HCT116 (cell line): ENCODE data around the gene DCAF4L1. TPM values are rescaled to one million over a fixed set of nuclear protein-coding genes. Genes with fewer than 3 reads are reported as not detected.

ENCODE experiments used
- ATAC-seq: fragments of 200-7000 bp; cut with Tn5 transposase; 2 replicates; pipeline ENCODE4 v1.9.1; 2020; ENCODE audit warnings: mild to moderate bottlenecking, moderate library complexity
- BruUV-seq: library from RNA; stranded (reverse); fragments of 400-500 nt; replicated peaks from 2 replicates; lab custom pipeline; 2021; lab: Mats Ljungman, UMichigan
- CTCF ChIA-PET: fragments of 300-600 bp; sonication (Branson Sonifier 250); formaldehyde crosslinking; loops from one replicate; lab custom pipeline; 2021; ENCODE audit warnings: antibody characterized with exemption; lab: Charles Lee
- POLR2A ChIA-PET: fragments of 300-600, 350-600 bp; sonication (Branson Sonifier 250); formaldehyde crosslinking; loops from one replicate; lab custom pipeline; 2021; ENCODE audit warnings: antibody characterized with exemption; lab: Charles Lee
- RAD21 ChIA-PET, 2 experiments: fragments of 300-600 bp; sonication (Branson Sonifier 250); formaldehyde crosslinking; loops; one replicate each; lab custom pipeline; 2023; ENCODE audit warnings: low total read pairs in 2 of 2; ENCODE audit not compliant: uncharacterized antibody in 2 of 2, unreplicated experiment in 2 of 2, low non-redundant PET in 1 of 2; lab: Charles Lee
- DNase-seq: peaks from one replicate; pipeline ENCODE4 v3.0.0-alpha.2; 2010; ENCODE audit warnings: low read depth, low spot score
- H2AFZ ChIP-seq: fragments of 200-600 bp; shearing (Covaris generic), sonication (generic); 2 replicates; pipeline ENCODE4 v1.6.1; 2017; ENCODE audit warnings: low read depth, mixed run types, mixed read lengths, antibody characterized with exemption, low read length; ENCODE audit not compliant: poor library complexity, severe bottlenecking
- H3K27ac ChIP-seq: 2 replicates; pipeline ENCODE4 v1.5.1; 2012; ENCODE audit warnings: low read depth, low read length
- H3K27me3 ChIP-seq: fragments of 200-600 bp; sonication (generic); 2 replicates; pipeline ENCODE4 v1.6.1; 2016; ENCODE audit warnings: mixed run types, low read length, mixed read lengths; ENCODE audit not compliant: insufficient read depth
- H3K36me3 ChIP-seq, 2 experiments: fragments of 200-500 bp in 1 of 2; fragments of 200-600 bp in 1 of 2; sonication (Bioruptor generic) in 1 of 2; sonication (generic) in 1 of 2; 2 replicates each; pipeline versions ENCODE4 v1.5.1 to v1.6.1; 2014 to 2016; ENCODE audit warnings: low read length in 2 of 2, inconsistent platforms in 1 of 2, mixed read lengths in 1 of 2, mixed run types in 1 of 2; ENCODE audit not compliant: insufficient read depth in 2 of 2, control insufficient read depth in 1 of 2
- H3K4me1 ChIP-seq, 2 experiments: fragments of 200-600 bp in 1 of 2; sonication (generic) in 1 of 2; 2 replicates each; pipeline versions ENCODE4 v1.5.1 to v1.6.1; 2012 to 2017; ENCODE audit warnings: low read length in 2 of 2, inconsistent platforms in 1 of 2, mild to moderate bottlenecking in 1 of 2, mixed read lengths in 1 of 2, mixed run types in 1 of 2, moderate library complexity in 1 of 2; ENCODE audit not compliant: insufficient read depth in 2 of 2, control insufficient read depth in 1 of 2
- H3K4me2 ChIP-seq: fragments of 200-600 bp; sonication (generic); 2 replicates; pipeline ENCODE4 v1.6.1; 2017; ENCODE audit warnings: mixed run types, low read length, mixed read lengths
- H3K4me3 ChIP-seq, 2 experiments: fragments of 200-600 bp in 1 of 2; sonication (generic) in 1 of 2; replicated peaks in 1 of 2; 2 replicates each; pipeline ENCODE4 v1.5.1; 2011 to 2016; ENCODE audit warnings: low read length in 2 of 2, control low read depth in 1 of 2, low read depth in 1 of 2, mild to moderate bottlenecking in 1 of 2, mixed read lengths in 1 of 2, mixed run types in 1 of 2
- H3K79me2 ChIP-seq: fragments of 200-600 bp; sonication (generic); 2 replicates; pipeline ENCODE4 v1.6.1; 2017; ENCODE audit warnings: mild to moderate bottlenecking, mixed run types, low read length, moderate library complexity, mixed read lengths; ENCODE audit not compliant: insufficient read depth
- H3K9ac ChIP-seq: fragments of 200-600 bp; sonication (generic); 2 replicates; pipeline ENCODE4 v1.6.1; 2016; ENCODE audit warnings: low read length, mixed read lengths
- H3K9me2 ChIP-seq: fragments of 200-600 bp; sonication (generic), shearing (Covaris generic); 2 replicates; pipeline ENCODE4 v1.6.1; 2017; ENCODE audit warnings: mixed run types, mild to moderate bottlenecking, moderate library complexity; ENCODE audit not compliant: insufficient read depth
- H3K9me3 ChIP-seq, 2 experiments: fragments of 200-500 bp in 1 of 2; fragments of 200-600 bp in 1 of 2; sonication (Bioruptor generic) in 1 of 2; sonication (generic) in 1 of 2; 2 replicates each; pipeline ENCODE4 v1.6.1; 2014 to 2017; ENCODE audit warnings: low read length in 2 of 2, mixed read lengths in 2 of 2, inconsistent platforms in 1 of 2, low read depth in 1 of 2, mild to moderate bottlenecking in 1 of 2, mixed run types in 1 of 2, moderate library complexity in 1 of 2; ENCODE audit not compliant: control insufficient read depth in 1 of 2, insufficient read depth in 1 of 2
- H4K20me1 ChIP-seq: fragments of 200-600 bp; sonication (generic), shearing (Covaris generic); 2 replicates; pipeline ENCODE4 v1.6.1; 2017; ENCODE audit warnings: mixed run types, mild to moderate bottlenecking, moderate library complexity; ENCODE audit not compliant: insufficient read depth
- CBX3 ChIP-seq: IDR thresholded peaks from 2 replicates; pipeline ENCODE4 v1.6.1; 2012; ENCODE audit warnings: low read depth
- CEBPB ChIP-seq: IDR thresholded peaks from 2 replicates; pipeline ENCODE4 v1.6.1; 2012; ENCODE audit warnings: low read depth
- EZH2 ChIP-seq: fragments of 200-600 bp; sonication (generic); IDR thresholded peaks from 2 replicates; pipeline ENCODE4 v1.6.1; 2017; ENCODE audit warnings: antibody characterized with exemption, mixed run types
- JUND ChIP-seq: IDR thresholded peaks from 2 replicates; pipeline ENCODE4 v1.6.1; 2012
- RAD21 ChIP-seq: IDR thresholded peaks from 2 replicates; pipeline ENCODE4 v1.6.1; 2012; ENCODE audit warnings: low read depth, mild to moderate bottlenecking
- SIN3A ChIP-seq: IDR thresholded peaks from 2 replicates; pipeline ENCODE4 v1.6.1; 2012; ENCODE audit warnings: low read depth
- SRF ChIP-seq: IDR thresholded peaks from 2 replicates; pipeline ENCODE4 v1.6.1; 2012; ENCODE audit warnings: low read depth
- YY1 ChIP-seq: IDR thresholded peaks from 2 replicates; pipeline ENCODE4 v1.6.1; 2011; ENCODE audit warnings: low read length, low read depth, moderate library complexity, mild to moderate bottlenecking; ENCODE audit not compliant: insufficient replicate concordance; ENCODE audit errors: extremely low read depth
- intact Hi-C: fragments of 100-400 bp; cut with micrococcal nuclease; formaldehyde crosslinking; loops from 2 replicates; pipeline ENCODE4 v1.10.0; 2022
- total RNA-seq: library from RNA; stranded (reverse); gene quantifications from one replicate; pipeline ENCODE4 v1.2.1, GENCODE V29; 2021; ENCODE audit not compliant: unreplicated experiment
- TF ChIP-seq, protein P1 (sequence below): IDR thresholded peaks from 2 replicates; pipeline ENCODE4 v1.6.1; 2012
- TF ChIP-seq, protein P2 (sequence below), 3 experiments: fragments of 200-600 bp in 1 of 3; sonication (generic) in 1 of 3; IDR thresholded peaks in 2 of 3; conservative IDR thresholded peaks in 1 of 3; 2 replicates each; pipeline ENCODE4 v1.5.1; 2012 to 2017; ENCODE audit warnings: low read depth in 2 of 3, low read length in 2 of 3, antibody characterized with exemption in 1 of 3, borderline replicate concordance in 1 of 3, control low read depth in 1 of 3, mild to moderate bottlenecking in 1 of 3, mixed read lengths in 1 of 3, mixed run types in 1 of 3, moderate library complexity in 1 of 3; ENCODE audit not compliant: insufficient read depth in 1 of 3

Gene DCAF4L1
- total RNA-seq, 1 experiment from 2014 or later = 0.39 TPM

DNA sequence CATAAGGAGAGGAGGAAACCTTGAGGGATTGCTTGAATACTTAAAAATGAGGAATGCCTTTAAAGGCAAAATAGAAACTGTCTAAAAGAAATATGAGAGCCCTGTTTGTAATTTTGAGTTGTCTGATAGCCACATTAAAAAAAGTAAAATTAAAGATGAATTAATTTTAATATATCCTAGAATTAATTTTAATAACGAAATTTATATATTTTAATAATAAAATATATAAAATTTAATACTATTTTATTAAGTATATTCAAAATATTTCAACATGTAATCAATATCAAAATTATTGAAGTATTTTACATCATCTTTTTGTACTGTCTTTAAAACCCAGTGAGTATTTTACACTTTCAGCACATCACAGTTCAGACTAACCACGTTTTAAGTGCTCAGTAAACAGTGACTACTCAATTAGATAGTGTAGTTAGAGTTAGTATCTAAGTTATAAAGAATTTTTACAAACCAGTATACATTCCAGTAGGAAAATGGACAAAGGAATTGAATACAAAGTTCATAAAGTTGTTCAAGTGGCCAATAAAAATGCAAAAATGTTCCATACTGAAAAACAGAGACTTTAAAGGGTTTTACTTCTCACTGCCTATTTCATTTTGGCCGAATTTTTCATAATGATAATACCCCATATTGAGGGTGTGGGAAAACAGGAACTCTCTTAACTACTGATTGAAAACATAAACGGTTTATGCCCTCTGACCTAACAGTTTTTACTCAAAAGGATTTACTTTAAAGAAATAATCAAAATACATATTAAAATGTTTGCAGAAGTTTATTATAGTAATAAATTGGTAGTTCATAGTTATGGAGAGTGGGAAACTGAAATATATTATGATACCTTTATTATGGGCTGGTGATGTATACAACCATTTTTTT, 11.7 kb downstream of the DCAF4L1 start:
- no peak overlapping the region for H3K4me3 ChIP-seq
- H3K27ac ChIP-seq = no peak overlapping the region
- H3K27me3 ChIP-seq = no peaks in the 10 kb centered on the region
- H3K9me3 ChIP-seq = no peaks in the 10 kb centered on the region
- CTCF ChIA-PET = no interaction called here
- H3K4me1 ChIP-seq = peaks cover 0 to 13% of the 10 kb centered on the region in 2 experiments; a peak in 2 of 4 replicates
- POLR2A ChIA-PET = no interaction called here
- H3K36me3 ChIP-seq = no peaks in the 10 kb centered on the region
- no peaks in the 10 kb centered on the region for H3K9me2 ChIP-seq
- no peak overlapping the region for H3K4me2 ChIP-seq
- TF ChIP-seq SRF = no peak
- TF ChIP-seq EZH2 = no peak
- no peak for TF ChIP-seq CBX3
- TF ChIP-seq CEBPB = no peak
- no peak for TF ChIP-seq YY1
- TF ChIP-seq SIN3A = no peak
- no peak for TF ChIP-seq RAD21
- no peak for TF ChIP-seq JUND
- TF ChIP-seq, all 23 proteins: peak for 0
- no peak overlapping the region for H3K9ac ChIP-seq
- H3K79me2 ChIP-seq = peaks cover 39% of the 10 kb centered on the region
- RAD21 ChIA-PET = no interaction called here
- DNase-seq (no peak), ATAC-seq (no peak)
- intact Hi-C loops = loop anchor here (5.0 kb wide), 1 partner anchor 289 kb away; no protein-coding TSS in a partner anchor
- no peak overlapping the region for H2AFZ ChIP-seq
- BruUV-seq = no TSS peak
- peaks cover 3% of the 10 kb centered on the region; the same call in 1 of the 2 replicates for H4K20me1 ChIP-seq

DNA sequence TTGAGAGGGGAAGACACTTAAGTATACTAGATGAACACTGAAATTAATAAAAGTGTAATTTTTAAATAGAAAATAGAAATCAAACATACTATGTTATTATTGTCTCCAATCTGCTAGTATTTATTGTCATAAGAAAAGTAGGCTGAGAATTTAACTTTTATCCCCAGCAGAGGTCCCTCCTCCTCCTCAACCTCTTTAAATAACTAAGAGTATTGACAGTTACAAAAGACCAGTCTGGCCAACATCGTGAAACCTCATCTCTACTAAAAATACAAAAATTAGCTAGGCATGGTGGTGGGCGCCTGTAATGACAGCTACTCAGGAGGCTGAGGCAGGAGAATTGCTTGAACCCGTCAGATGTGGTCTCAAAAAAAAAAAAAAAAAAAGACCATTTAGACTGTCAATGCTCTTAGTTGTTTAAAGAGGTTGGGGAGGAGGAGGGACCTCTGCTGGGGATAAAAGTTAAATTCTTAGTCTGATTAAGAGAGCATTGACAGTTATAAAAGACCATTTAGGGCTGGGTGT, 13.0 kb downstream of the DCAF4L1 start:
- TF ChIP-seq, protein P1, sequence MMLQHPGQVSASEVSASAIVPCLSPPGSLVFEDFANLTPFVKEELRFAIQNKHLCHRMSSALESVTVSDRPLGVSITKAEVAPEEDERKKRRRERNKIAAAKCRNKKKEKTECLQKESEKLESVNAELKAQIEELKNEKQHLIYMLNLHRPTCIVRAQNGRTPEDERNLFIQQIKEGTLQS = no peak
- TF ChIP-seq, protein P2, sequence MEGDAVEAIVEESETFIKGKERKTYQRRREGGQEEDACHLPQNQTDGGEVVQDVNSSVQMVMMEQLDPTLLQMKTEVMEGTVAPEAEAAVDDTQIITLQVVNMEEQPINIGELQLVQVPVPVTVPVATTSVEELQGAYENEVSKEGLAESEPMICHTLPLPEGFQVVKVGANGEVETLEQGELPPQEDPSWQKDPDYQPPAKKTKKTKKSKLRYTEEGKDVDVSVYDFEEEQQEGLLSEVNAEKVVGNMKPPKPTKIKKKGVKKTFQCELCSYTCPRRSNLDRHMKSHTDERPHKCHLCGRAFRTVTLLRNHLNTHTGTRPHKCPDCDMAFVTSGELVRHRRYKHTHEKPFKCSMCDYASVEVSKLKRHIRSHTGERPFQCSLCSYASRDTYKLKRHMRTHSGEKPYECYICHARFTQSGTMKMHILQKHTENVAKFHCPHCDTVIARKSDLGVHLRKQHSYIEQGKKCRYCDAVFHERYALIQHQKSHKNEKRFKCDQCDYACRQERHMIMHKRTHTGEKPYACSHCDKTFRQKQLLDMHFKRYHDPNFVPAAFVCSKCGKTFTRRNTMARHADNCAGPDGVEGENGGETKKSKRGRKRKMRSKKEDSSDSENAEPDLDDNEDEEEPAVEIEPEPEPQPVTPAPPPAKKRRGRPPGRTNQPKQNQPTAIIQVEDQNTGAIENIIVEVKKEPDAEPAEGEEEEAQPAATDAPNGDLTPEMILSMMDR (IDR thresholded peaks at IDR 0.05 in 2 of 3, conservative IDR thresholded peaks at IDR 0.05 in 1 of 3; ENCODE audit: borderline replicate concordance in 1 of 3, insufficient read depth in 1 of 3, low read depth in 2 of 3, low read length in 2 of 3) = peak in 1 of 3 experiments; percentile 19; a peak in 1 of 6 replicates
- Histone ChIP-seq H3K4me2 (no peak overlapping the region), H4K20me1 (peaks cover 3% of the 10 kb centered on the region; the same call in 1 of the 2 replicates), H3K4me1 (peaks cover 0 to 10% of the 10 kb centered on the region in 2 experiments; a peak in 2 of 4 replicates), H3K27me3 (no peaks in the 10 kb centered on the region), H3K36me3 (no peaks in the 10 kb centered on the region), H3K9me2 (no peaks in the 10 kb centered on the region), H3K27ac (no peak overlapping the region), H2AFZ (no peak overlapping the region), H3K4me3 (no peak overlapping the region), H3K79me2 (peaks cover 39% of the 10 kb centered on the region), H3K9ac (no peak overlapping the region), H3K9me3 (no peaks in the 10 kb centered on the region)
- POLR2A ChIA-PET = no interaction called here
- RAD21 ChIA-PET = no interaction called here
- DNase-seq = no peak
- BruUV-seq = no TSS peak
- ATAC-seq = no peak
- intact Hi-C loops = loop anchor here (5.0 kb wide), 1 partner anchor 288 kb away; no protein-coding TSS in a partner anchor
- CTCF ChIA-PET = interaction anchor here (1.2 kb wide), 1 partner anchor 10 kb away, joined by 3 read pairs; no protein-coding TSS in a partner anchor
